HepG2 (cell line): ENCODE measurements around the gene INO80B. TPM values are rescaled to one million over a fixed set of nuclear protein-coding genes. Genes with fewer than 3 reads are reported as not detected.
A peak's percentile ranks its signal among the peaks of the same experiment; 100 is the strongest.

Experiments
- AHDC1 ChIP-seq: sonication (generic); formaldehyde crosslinking; IDR thresholded peaks from 2 replicates; pipeline ENCODE4 v1.5.1; 2020; ENCODE audit warnings: mild to moderate bottlenecking, missing genetic modification reagents, borderline replicate concordance
- CHD2 ChIP-seq: IDR thresholded peaks from 2 replicates; pipeline ENCODE4 v1.6.1; 2011; ENCODE audit warnings: low read depth, low read length, improper control_type of control experiment
- EED ChIP-seq: sonication (generic); formaldehyde crosslinking; IDR thresholded peaks from 2 replicates; pipeline ENCODE4 v1.5.0; 2020; ENCODE audit warnings: mild to moderate bottlenecking, missing genetic modification reagents
- LRRFIP1 ChIP-seq: sonication (generic); formaldehyde crosslinking; conservative IDR thresholded peaks from 2 replicates; pipeline ENCODE4 v1.4.0; 2020; ENCODE audit warnings: missing genetic modification reagents
- MYNN ChIP-seq: sonication (generic); formaldehyde crosslinking; IDR thresholded peaks from 2 replicates; pipeline ENCODE4 v1.4.0; 2020; ENCODE audit warnings: mild to moderate bottlenecking, low read depth, missing genetic modification reagents
- NCOA2 ChIP-seq: sonication (generic); formaldehyde crosslinking; IDR thresholded peaks from 2 replicates; pipeline ENCODE4 v1.8.0; 2022; ENCODE audit warnings: inconsistent platforms
- SALL2 ChIP-seq: sonication (generic); formaldehyde crosslinking; IDR thresholded peaks from 2 replicates; pipeline ENCODE4 v1.8.1; 2023; ENCODE audit warnings: mild to moderate bottlenecking, missing genetic modification reagents, inconsistent platforms
- SATB2 ChIP-seq: sonication (generic); formaldehyde crosslinking; IDR thresholded peaks from 2 replicates; pipeline ENCODE4 v1.5.0; 2020; ENCODE audit warnings: missing genetic modification reagents
- SETDB1 ChIP-seq: sonication (generic); formaldehyde crosslinking; IDR thresholded peaks from 2 replicates; pipeline ENCODE4 v1.5.1; 2020; ENCODE audit warnings: missing genetic modification reagents, mild to moderate bottlenecking, borderline replicate concordance
- ZBTB20 ChIP-seq: sonication (generic); formaldehyde crosslinking; IDR thresholded peaks from 2 replicates; pipeline ENCODE4 v1.8.1; 2023; ENCODE audit warnings: missing genetic modification reagents, low read depth, mild to moderate bottlenecking, borderline replicate concordance
- ZNF138 ChIP-seq: sonication (generic); formaldehyde crosslinking; IDR thresholded peaks from 2 replicates; pipeline ENCODE4 v1.5.0; 2020; ENCODE audit warnings: mild to moderate bottlenecking, low read depth, missing genetic modification reagents
- ZNF777 ChIP-seq: sonication (generic); formaldehyde crosslinking; IDR thresholded peaks from 2 replicates; pipeline ENCODE4 v1.4.0; 2020; ENCODE audit warnings: missing genetic modification reagents
- polyA plus RNA-seq, 8 experiments: library from polyadenylated mRNA; depleted of rRNA in 3 of 8; stranded (reverse) in 7 of 8; unstranded in 1 of 8; fragments of >200 nt; fragmentation: Illumina TruSeq in 4 of 8; extraction: Trizol in 4 of 8; gene quantifications; 2 replicates each; pipeline versions ENCODE4 v1.2.1 to v1.2.3, GENCODE V29; 2011 to 2016; ENCODE audit warnings: low read depth in 4 of 8, missing spikeins in 1 of 8, mixed read lengths in 1 of 8; ENCODE audit not compliant: insufficient read depth in 1 of 8
- total RNA-seq, 5 experiments: library from RNA; depleted of rRNA; stranded (reverse); fragments of >200 nt; fragmentation: Illumina TruSeq; extraction: Trizol; gene quantifications; 2 replicates each; pipeline ENCODE4 v1.2.3, GENCODE V29; 2016; ENCODE audit warnings: low read depth in 1 of 5
- TF ChIP-seq, protein P1 (sequence below): sonication (generic); formaldehyde crosslinking; IDR thresholded peaks from 2 replicates; pipeline ENCODE4 v1.5.1; 2020; ENCODE audit warnings: missing genetic modification reagents, mild to moderate bottlenecking, borderline replicate concordance
- TF ChIP-seq, protein P2 (sequence below), 2 experiments: sonication (generic) in 1 of 2; formaldehyde crosslinking in 1 of 2; IDR thresholded peaks; 2 replicates each; pipeline versions ENCODE4 v1.4.0 to v1.6.1; 2016 to 2020; ENCODE audit warnings: borderline replicate concordance in 1 of 2, low read depth in 1 of 2, mild to moderate bottlenecking in 1 of 2, missing genetic modification reagents in 1 of 2

INO80B gene
- total and polyA plus RNA-seq, 2 of the 13 experiments (the other 11 are each of a cell fraction or from before 2014, with no cell fraction given): 6.2 to 14.5 TPM

DNA sequence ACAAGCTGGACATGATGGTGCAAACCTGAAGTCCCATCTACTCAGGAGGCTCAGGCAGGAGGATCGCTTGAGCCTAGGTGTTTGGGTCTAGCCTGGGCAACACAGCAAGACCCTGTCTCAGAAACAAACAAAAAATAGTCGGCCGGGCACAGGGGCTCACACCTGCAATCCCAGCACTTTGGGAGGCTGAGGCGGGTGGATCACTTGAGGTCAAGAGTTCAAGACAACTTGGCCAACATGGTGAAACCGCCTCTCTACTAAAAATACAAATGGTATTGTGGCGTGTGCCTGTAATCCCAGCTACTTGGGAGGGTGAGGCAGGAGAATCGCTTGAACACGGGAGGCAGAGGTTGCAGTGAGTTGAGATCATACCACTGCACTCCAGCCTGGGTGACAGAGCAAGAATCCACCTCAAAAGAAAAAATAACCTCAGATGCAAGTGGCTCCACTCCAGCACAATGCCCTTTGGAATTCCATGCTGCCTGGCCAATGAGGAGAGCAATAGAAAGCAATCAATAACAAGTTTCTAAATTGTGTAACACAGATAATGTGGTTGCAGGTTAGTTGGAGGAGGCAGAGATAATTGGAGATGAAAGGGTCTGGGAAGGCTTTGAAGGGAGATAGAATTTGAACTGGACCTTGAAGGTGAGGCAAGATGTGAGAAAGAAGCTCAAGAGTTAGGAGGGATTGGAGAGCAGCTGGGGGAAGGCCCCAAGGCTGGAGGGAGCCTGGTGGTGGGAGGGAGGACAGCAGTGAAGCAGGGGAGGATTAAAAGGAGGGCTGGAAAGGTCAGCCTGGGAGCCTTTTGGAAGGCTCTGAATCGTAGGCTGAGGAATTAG lies 34.0 kb downstream of the INO80B start (continued):
- TF ChIP-seq LRRFIP1: no peak
- peak; percentile 87; the same call in 1 of the 2 replicates for TF ChIP-seq AHDC1 (CRISPR knock-in tag)
- no peak for TF ChIP-seq ZNF777 (CRISPR knock-in tag)
- TF ChIP-seq, protein P1, sequence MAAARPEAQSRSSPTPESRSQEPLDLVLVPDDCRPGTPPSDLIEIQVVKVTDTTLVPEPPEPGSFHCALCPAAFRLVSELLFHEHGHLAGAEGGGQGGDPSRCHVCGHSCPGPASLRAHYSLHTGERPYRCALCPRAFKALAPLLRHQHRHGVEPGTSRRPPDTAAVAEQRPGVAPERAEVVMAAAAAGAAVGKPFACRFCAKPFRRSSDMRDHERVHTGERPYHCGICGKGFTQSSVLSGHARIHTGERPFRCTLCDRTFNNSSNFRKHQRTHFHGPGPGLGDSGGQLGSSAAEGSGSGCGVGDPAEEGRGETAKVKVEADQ (CRISPR knock-in tag): peak; percentile 94
- TF ChIP-seq SETDB1: no peak
- 0 out of 2 replicates have a peak, but pooled peaks have one; percentile 14 for TF ChIP-seq MYNN (CRISPR knock-in tag)
- no peak for TF ChIP-seq CHD2
- TF ChIP-seq ZBTB20 (CRISPR knock-in tag): 0 out of 2 replicates have a peak, but pooled peaks have one; percentile 27
- TF ChIP-seq NCOA2 (CRISPR knock-in tag): peak; percentile 95
- TF ChIP-seq, protein P2, sequence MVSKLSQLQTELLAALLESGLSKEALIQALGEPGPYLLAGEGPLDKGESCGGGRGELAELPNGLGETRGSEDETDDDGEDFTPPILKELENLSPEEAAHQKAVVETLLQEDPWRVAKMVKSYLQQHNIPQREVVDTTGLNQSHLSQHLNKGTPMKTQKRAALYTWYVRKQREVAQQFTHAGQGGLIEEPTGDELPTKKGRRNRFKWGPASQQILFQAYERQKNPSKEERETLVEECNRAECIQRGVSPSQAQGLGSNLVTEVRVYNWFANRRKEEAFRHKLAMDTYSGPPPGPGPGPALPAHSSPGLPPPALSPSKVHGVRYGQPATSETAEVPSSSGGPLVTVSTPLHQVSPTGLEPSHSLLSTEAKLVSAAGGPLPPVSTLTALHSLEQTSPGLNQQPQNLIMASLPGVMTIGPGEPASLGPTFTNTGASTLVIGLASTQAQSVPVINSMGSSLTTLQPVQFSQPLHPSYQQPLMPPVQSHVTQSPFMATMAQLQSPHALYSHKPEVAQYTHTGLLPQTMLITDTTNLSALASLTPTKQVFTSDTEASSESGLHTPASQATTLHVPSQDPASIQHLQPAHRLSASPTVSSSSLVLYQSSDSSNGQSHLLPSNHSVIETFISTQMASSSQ (IDR thresholded peaks at IDR 0.05; ENCODE audit: low read depth): peak; percentile 77
- TF ChIP-seq, protein P2 (CRISPR knock-in tag; IDR thresholded peaks at IDR 0.05; ENCODE audit: borderline replicate concordance): peak; percentile 31; the same call in 1 of the 2 replicates
- TF ChIP-seq SALL2 (CRISPR knock-in tag): 0 out of 2 replicates have a peak, but pooled peaks have one; percentile 39
- no peak for TF ChIP-seq SATB2 (CRISPR knock-in tag)
- no peak for TF ChIP-seq ZNF138 (CRISPR knock-in tag)
- TF ChIP-seq EED (CRISPR knock-in tag): no peak
